HepG2 (cell line): ENCODE results near the gene EEF1E1. TPM values are rescaled to one million over a fixed set of nuclear protein-coding genes. Genes with fewer than 3 reads are reported as not detected.

ENCODE experiments used
- ATAC-seq: fragments of 200-7000 bp; cut with Tn5 transposase; 3 replicates; pipeline ENCODE4 v1.9.1; 2020; ENCODE audit warnings: mild to moderate bottlenecking, moderate library complexity
- BruUV-seq: library from RNA; stranded (reverse); fragments of 400-500 nt; replicated peaks from 2 replicates; lab custom pipeline; 2021; lab: Mats Ljungman, UMichigan
- CTCF ChIA-PET: fragments of 300-600 bp; formaldehyde crosslinking; extraction: SDS; loops from one replicate; lab custom pipeline; 2021; ENCODE audit warnings: low total read pairs, inconsistent platforms, low intra/inter-chr PET ratio; lab: Yijun Ruan, JAX
- POLR2A ChIA-PET: fragments of 350-600 bp; sonication (Branson Sonifier 250); formaldehyde crosslinking; loops from one replicate; lab custom pipeline; 2020; ENCODE audit warnings: antibody characterized with exemption, inconsistent platforms; lab: Yijun Ruan, JAX
- DNase-seq: peaks from one replicate; pipeline ENCODE4 v3.0.0-alpha.2; 2015; ENCODE audit warnings: low spot score
- FAIRE-seq: peaks from 3 replicates; lab custom pipeline; 2011; peaks lifted over from hg19 to GRCh38; lab: Jason Lieb, UNC
- H2AFZ ChIP-seq: one replicate; pipeline ENCODE4 v1.6.1; 2011; ENCODE audit warnings: low read length, inconsistent platforms
- H3K27ac ChIP-seq: fragments of 300-600 bp; 3 replicates; pipeline ENCODE4 v1.8.0; 2011; ENCODE audit warnings: mixed run types, mild to moderate bottlenecking, mixed read lengths, low read length, inconsistent platforms; ENCODE audit not compliant: insufficient read depth; ENCODE audit errors: extremely low read length
- H3K27me3 ChIP-seq, 2 experiments: fragments of 200-600 bp in 1 of 2; 2 replicates in 1 of 2; 3 replicates in 1 of 2; pipeline versions ENCODE4 v1.6.0 to v1.8.0; 2011; ENCODE audit warnings: low read length in 2 of 2, mild to moderate bottlenecking in 2 of 2, moderate library complexity in 2 of 2, inconsistent platforms in 1 of 2; ENCODE audit not compliant: insufficient read depth in 2 of 2, control insufficient read depth in 1 of 2
- H3K36me3 ChIP-seq, 2 experiments: fragments of 200-600 bp in 1 of 2; replicated peaks in 1 of 2; 2 replicates in 1 of 2; 3 replicates in 1 of 2; pipeline versions ENCODE4 v1.5.1 to v1.8.0; 2011; ENCODE audit warnings: low read length in 2 of 2, inconsistent platforms in 1 of 2; ENCODE audit not compliant: insufficient read depth in 2 of 2, control insufficient read depth in 1 of 2
- H3K4me1 ChIP-seq: 2 replicates; pipeline ENCODE4 v1.5.1; 2012; ENCODE audit warnings: low read length, inconsistent platforms; ENCODE audit not compliant: insufficient read depth
- H3K4me2 ChIP-seq: 2 replicates; pipeline ENCODE4 v1.6.0; 2011; ENCODE audit warnings: low read depth, low read length, inconsistent platforms
- H3K4me3 ChIP-seq, 3 experiments: fragments of 200-600 bp in 1 of 3; sonication (generic), shearing (Covaris generic) in 1 of 3; replicated peaks in 1 of 3; 2 replicates each; pipeline ENCODE4 v1.5.1; 2011 to 2016; ENCODE audit warnings: low read length in 3 of 3, inconsistent platforms in 2 of 3, low read depth in 2 of 3, mild to moderate bottlenecking in 2 of 3, control low read depth in 1 of 3, mixed read lengths in 1 of 3; ENCODE audit not compliant: insufficient read depth in 1 of 3
- H3K79me2 ChIP-seq: one replicate; pipeline ENCODE4 v1.6.1; 2011; ENCODE audit warnings: low read length, inconsistent platforms; ENCODE audit not compliant: insufficient read depth
- H3K9ac ChIP-seq: 2 replicates; pipeline ENCODE4 v1.6.0; 2011; ENCODE audit warnings: mild to moderate bottlenecking, low read depth, low read length, inconsistent platforms; ENCODE audit not compliant: insufficient read depth
- H3K9me3 ChIP-seq: 2 replicates; pipeline ENCODE4 v1.5.1; 2012; ENCODE audit warnings: mild to moderate bottlenecking, low read length
- H4K20me1 ChIP-seq: 2 replicates; pipeline ENCODE4 v1.6.0; 2011; ENCODE audit warnings: inconsistent platforms, mild to moderate bottlenecking, low read length, moderate library complexity; ENCODE audit not compliant: insufficient read depth
- NFIB ChIP-seq: sonication (generic); formaldehyde crosslinking; IDR thresholded peaks from 2 replicates; pipeline ENCODE4 v1.9.0; 2021; ENCODE audit warnings: missing genetic modification reagents, mild to moderate bottlenecking, borderline replicate concordance
- NONO ChIP-seq, 2 experiments: fragments of 450-650 bp in 1 of 2; sonication (generic) in 1 of 2; formaldehyde crosslinking in 1 of 2; IDR thresholded peaks in 1 of 2; conservative IDR thresholded peaks in 1 of 2; 2 replicates each; pipeline versions ENCODE4 v1.6.1 to v1.8.0; 2017 to 2022; ENCODE audit warnings: mild to moderate bottlenecking in 1 of 2, missing genetic modification reagents in 1 of 2, moderate library complexity in 1 of 2
- ZNF75D ChIP-seq: sonication (generic); formaldehyde crosslinking; IDR thresholded peaks from 2 replicates; pipeline ENCODE4 v1.8.1; 2023; ENCODE audit warnings: missing genetic modification reagents, mild to moderate bottlenecking, borderline replicate concordance
- ZNF841 ChIP-seq: sonication (generic); formaldehyde crosslinking; IDR thresholded peaks from 2 replicates; pipeline ENCODE4 v1.8.1; 2023; ENCODE audit warnings: missing genetic modification reagents, borderline replicate concordance
- WGBS: methylation state at CpG from one replicate; pipeline ENCODE4 v1.1.6; 2017; ENCODE audit warnings: low lambda C conversion rate; 5-methylcytosine and 5-hydroxymethylcytosine counted together
- in situ Hi-C: cut with HindIII; loops from 2 replicates; pipeline ENCODE4 v1.10.0; 2017; ENCODE audit warnings: low pct_unique_long_range_greater_than_20kb; ENCODE audit not compliant: extremely low pct_ligation_motif_present
- intact Hi-C: fragments of 100-400 bp; cut with micrococcal nuclease; formaldehyde crosslinking; loops from one replicate; pipeline ENCODE4 v1.10.0; 2022; ENCODE audit not compliant: unreplicated experiment
- polyA plus RNA-seq, 8 experiments: library from polyadenylated mRNA; depleted of rRNA in 3 of 8; stranded (reverse) in 7 of 8; unstranded in 1 of 8; fragments of >200 nt; fragmentation: Illumina TruSeq in 4 of 8; extraction: Trizol in 4 of 8; gene quantifications; 2 replicates each; pipeline versions ENCODE4 v1.2.1 to v1.2.3, GENCODE V29; 2011 to 2016; ENCODE audit warnings: low read depth in 4 of 8, missing spikeins in 1 of 8, mixed read lengths in 1 of 8; ENCODE audit not compliant: insufficient read depth in 1 of 8
- total RNA-seq, 5 experiments: library from RNA; depleted of rRNA; stranded (reverse); fragments of >200 nt; fragmentation: Illumina TruSeq; extraction: Trizol; gene quantifications; 2 replicates each; pipeline ENCODE4 v1.2.3, GENCODE V29; 2016; ENCODE audit warnings: low read depth in 1 of 5
- TF ChIP-seq, protein P1 (sequence below): sonication (generic); formaldehyde crosslinking; IDR thresholded peaks from 2 replicates; pipeline ENCODE4 v1.8.0; 2022; ENCODE audit warnings: mild to moderate bottlenecking, missing genetic modification reagents
- TF ChIP-seq, protein P2 (sequence below): sonication (generic); formaldehyde crosslinking; IDR thresholded peaks from 2 replicates; pipeline ENCODE4 v1.5.0; 2020; ENCODE audit warnings: missing genetic modification reagents
- TF ChIP-seq, protein P3 (sequence below): sonication (generic); formaldehyde crosslinking; IDR thresholded peaks from 2 replicates; pipeline ENCODE4 v1.5.1; 2020; ENCODE audit warnings: missing genetic modification reagents, mild to moderate bottlenecking, borderline replicate concordance
- TF ChIP-seq, protein P4 (sequence below): sonication (generic); formaldehyde crosslinking; IDR thresholded peaks from 2 replicates; pipeline ENCODE4 v1.4.0; 2020; ENCODE audit warnings: missing genetic modification reagents, borderline replicate concordance
- TF ChIP-seq, protein P5 (sequence below): sonication (generic); formaldehyde crosslinking; IDR thresholded peaks from 2 replicates; pipeline ENCODE4 v1.5.0; 2020; ENCODE audit warnings: mild to moderate bottlenecking, missing genetic modification reagents

Gene EEF1E1
- total and polyA plus RNA-seq, 2 of the 13 experiments (the other 11 are each of a cell fraction or from before 2014, with no cell fraction given), result 128 to 188 TPM

DNA sequence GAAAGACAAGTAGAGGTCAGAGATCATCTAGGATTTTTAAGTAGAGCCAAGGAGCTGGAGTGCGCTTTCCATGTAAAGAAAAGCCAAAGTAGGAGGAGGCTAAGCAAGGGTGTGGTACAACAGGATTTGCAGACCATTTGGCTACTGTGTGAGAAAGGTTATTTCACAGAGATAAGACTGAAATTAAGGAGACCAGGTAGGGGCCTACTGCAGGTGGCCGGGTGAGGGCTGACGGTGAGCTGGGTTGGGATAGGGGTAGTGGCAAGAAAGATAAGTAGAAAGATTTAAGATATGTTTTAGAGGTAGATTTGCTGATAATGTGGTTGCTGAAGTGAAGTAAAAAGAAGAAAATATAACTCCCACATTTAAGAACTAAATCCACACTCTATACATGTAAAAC lies 42.0 kb downstream of the EEF1E1 start:
- Histone ChIP-seq H4K20me1 (no peaks in the 10 kb centered on the region), H3K4me3 (no peak overlapping the region), H3K27me3 (no peaks in the 10 kb centered on the region; a peak in 1 of 5 replicates), H2AFZ (no peak overlapping the region), H3K36me3 (peaks cover 10 to 47% of the 10 kb centered on the region in 2 experiments; a peak in 4 of 5 replicates), H3K4me1 (peaks cover 26% of the 10 kb centered on the region), H3K79me2 (peaks cover 14% of the 10 kb centered on the region), H3K27ac (no peak overlapping the region), H3K4me2 (no peak overlapping the region), H3K9me3 (no peaks in the 10 kb centered on the region), H3K9ac (no peak overlapping the region)
- in situ Hi-C loops, result loop anchor here (10.0 kb wide), 1 partner anchor 336 kb away; the partner anchor contains the start of gene BMP6
- ChIA-PET POLR2A (no interaction called here), CTCF (no interaction called here)
- intact Hi-C loops, result loop anchor here (5.0 kb wide), 1 partner anchor 148 kb away; the partner anchor contains the start of gene TXNDC5
- TF ChIP-seq ZNF75D (CRISPR knock-in tag) (no peak), NONO (IDR thresholded peaks at IDR 0.05) (no peak), NONO (CRISPR knock-in tag; conservative IDR thresholded peaks at IDR 0.05) (no peak), NFIB (CRISPR knock-in tag) (no peak), ZNF841 (no peak)
- TF ChIP-seq, protein P1, sequence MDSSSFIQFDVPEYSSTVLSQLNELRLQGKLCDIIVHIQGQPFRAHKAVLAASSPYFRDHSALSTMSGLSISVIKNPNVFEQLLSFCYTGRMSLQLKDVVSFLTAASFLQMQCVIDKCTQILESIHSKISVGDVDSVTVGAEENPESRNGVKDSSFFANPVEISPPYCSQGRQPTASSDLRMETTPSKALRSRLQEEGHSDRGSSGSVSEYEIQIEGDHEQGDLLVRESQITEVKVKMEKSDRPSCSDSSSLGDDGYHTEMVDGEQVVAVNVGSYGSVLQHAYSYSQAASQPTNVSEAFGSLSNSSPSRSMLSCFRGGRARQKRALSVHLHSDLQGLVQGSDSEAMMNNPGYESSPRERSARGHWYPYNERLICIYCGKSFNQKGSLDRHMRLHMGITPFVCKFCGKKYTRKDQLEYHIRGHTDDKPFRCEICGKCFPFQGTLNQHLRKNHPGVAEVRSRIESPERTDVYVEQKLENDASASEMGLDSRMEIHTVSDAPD, result no peak
- TF ChIP-seq, protein P2, sequence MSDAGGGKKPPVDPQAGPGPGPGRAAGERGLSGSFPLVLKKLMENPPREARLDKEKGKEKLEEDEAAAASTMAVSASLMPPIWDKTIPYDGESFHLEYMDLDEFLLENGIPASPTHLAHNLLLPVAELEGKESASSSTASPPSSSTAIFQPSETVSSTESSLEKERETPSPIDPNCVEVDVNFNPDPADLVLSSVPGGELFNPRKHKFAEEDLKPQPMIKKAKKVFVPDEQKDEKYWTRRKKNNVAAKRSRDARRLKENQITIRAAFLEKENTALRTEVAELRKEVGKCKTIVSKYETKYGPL (CRISPR knock-in tag), result no peak
- TF ChIP-seq, protein P3, sequence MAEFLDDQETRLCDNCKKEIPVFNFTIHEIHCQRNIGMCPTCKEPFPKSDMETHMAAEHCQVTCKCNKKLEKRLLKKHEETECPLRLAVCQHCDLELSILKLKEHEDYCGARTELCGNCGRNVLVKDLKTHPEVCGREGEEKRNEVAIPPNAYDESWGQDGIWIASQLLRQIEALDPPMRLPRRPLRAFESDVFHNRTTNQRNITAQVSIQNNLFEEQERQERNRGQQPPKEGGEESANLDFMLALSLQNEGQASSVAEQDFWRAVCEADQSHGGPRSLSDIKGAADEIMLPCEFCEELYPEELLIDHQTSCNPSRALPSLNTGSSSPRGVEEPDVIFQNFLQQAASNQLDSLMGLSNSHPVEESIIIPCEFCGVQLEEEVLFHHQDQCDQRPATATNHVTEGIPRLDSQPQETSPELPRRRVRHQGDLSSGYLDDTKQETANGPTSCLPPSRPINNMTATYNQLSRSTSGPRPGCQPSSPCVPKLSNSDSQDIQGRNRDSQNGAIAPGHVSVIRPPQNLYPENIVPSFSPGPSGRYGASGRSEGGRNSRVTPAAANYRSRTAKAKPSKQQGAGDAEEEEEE (CRISPR knock-in tag), result no peak
- TF ChIP-seq, protein P4, sequence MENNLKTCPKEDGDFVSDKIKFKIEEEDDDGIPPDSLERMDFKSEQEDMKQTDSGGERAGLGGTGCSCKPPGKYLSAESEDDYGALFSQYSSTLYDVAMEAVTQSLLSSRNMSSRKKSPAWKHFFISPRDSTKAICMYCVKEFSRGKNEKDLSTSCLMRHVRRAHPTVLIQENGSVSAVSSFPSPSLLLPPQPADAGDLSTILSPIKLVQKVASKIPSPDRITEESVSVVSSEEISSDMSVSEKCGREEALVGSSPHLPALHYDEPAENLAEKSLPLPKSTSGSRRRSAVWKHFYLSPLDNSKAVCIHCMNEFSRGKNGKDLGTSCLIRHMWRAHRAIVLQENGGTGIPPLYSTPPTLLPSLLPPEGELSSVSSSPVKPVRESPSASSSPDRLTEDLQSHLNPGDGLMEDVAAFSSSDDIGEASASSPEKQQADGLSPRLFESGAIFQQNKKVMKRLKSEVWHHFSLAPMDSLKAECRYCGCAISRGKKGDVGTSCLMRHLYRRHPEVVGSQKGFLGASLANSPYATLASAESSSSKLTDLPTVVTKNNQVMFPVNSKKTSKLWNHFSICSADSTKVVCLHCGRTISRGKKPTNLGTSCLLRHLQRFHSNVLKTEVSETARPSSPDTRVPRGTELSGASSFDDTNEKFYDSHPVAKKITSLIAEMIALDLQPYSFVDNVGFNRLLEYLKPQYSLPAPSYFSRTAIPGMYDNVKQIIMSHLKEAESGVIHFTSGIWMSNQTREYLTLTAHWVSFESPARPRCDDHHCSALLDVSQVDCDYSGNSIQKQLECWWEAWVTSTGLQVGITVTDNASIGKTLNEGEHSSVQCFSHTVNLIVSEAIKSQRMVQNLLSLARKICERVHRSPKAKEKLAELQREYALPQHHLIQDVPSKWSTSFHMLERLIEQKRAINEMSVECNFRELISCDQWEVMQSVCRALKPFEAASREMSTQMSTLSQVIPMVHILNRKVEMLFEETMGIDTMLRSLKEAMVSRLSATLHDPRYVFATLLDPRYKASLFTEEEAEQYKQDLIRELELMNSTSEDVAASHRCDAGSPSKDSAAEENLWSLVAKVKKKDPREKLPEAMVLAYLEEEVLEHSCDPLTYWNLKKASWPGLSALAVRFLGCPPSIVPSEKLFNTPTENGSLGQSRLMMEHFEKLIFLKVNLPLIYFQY, result no peak
- TF ChIP-seq, protein P5, sequence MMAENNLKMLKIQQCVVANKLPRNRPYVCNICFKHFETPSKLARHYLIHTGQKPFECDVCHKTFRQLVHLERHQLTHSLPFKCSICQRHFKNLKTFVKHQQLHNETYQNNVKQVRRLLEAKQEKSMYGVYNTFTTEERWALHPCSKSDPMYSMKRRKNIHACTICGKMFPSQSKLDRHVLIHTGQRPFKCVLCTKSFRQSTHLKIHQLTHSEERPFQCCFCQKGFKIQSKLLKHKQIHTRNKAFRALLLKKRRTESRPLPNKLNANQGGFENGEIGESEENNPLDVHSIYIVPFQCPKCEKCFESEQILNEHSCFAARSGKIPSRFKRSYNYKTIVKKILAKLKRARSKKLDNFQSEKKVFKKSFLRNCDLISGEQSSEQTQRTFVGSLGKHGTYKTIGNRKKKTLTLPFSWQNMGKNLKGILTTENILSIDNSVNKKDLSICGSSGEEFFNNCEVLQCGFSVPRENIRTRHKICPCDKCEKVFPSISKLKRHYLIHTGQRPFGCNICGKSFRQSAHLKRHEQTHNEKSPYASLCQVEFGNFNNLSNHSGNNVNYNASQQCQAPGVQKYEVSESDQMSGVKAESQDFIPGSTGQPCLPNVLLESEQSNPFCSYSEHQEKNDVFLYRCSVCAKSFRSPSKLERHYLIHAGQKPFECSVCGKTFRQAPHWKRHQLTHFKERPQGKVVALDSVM (CRISPR knock-in tag), result no peak
- no peak for DNase-seq
- no TSS peak for BruUV-seq
- WGBS, result 98% methylated on average over 3 of the region's 3 CpGs
- no peak for FAIRE-seq
- no peak for ATAC-seq
